ENCODE data around the gene THY1. TPM values are rescaled to one million over a fixed set of nuclear protein-coding genes. Genes with fewer than 3 reads are reported as not detected.

The THY1 gene
- polyA plus RNA-seq, 1 donor from 2014 or later = 98.3 TPM

DNA sequence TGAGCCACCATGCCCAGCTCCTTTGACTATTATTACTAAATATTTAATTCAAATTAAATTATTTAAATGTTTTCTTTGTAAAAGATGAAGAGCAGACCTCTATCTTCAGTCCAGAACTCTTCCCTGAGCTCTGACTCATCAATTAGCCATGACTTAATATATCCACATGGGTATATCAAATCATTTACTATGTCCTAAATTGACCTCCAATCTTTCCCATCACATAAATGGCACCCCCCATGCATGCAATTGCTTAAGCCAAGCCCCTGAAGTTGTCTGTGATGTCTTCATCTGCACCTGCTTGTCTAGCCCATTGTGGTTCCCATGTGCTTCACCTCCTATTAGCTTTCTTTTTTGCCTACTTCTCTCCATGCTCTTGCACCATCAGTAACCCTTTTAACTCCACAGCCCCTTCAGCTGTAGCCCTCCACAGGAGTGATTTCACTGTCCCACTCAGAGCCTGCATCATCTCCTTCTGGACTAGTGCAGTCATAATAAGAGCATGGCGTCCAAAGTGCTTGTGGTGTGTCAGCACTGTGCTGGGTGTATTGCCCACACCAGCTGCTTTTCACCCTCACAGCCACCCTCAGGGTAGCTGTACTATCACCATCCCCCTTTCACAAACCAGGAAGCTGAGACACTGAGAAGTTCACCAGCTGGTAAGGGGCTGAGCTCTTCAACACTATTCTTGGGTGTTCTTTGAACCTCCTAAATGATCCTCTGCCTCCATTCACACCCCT, 11.8 kb upstream of the THY1 start:
- Histone ChIP-seq H3K9me2 (ENCODE audit: insufficient read depth, low read length) (no peaks in the 10 kb centered on the region), H3K36me3 (ENCODE audit: insufficient read depth, low read length) (no peaks in the 10 kb centered on the region), H2AFZ (ENCODE audit: low read depth, low read length) (no peak overlapping the region), H3K79me2 (replicated peaks; ENCODE audit: insufficient read depth, low read length) (no peaks in the 10 kb centered on the region), H3K4me2 (ENCODE audit: low read length) (no peak overlapping the region), H3K9me3 (ENCODE audit: low read length) (no peaks in the 10 kb centered on the region), H4K20me1 (ENCODE audit: insufficient read depth) (no peaks in the 10 kb centered on the region), H3K4me3 (ENCODE audit: low read length) (no peak overlapping the region), H3K9ac (ENCODE audit: low read length) (no peak overlapping the region), H3F3A (ENCODE audit: insufficient read depth, low read length, poor library complexity, severe bottlenecking) (no peaks in the 10 kb centered on the region), H3K27ac (ENCODE audit: low read length) (no peak overlapping the region), H3K27me3 (ENCODE audit: insufficient read depth, low read depth, low read length) (no peaks in the 10 kb centered on the region)
- TF ChIP-seq, protein P1, sequence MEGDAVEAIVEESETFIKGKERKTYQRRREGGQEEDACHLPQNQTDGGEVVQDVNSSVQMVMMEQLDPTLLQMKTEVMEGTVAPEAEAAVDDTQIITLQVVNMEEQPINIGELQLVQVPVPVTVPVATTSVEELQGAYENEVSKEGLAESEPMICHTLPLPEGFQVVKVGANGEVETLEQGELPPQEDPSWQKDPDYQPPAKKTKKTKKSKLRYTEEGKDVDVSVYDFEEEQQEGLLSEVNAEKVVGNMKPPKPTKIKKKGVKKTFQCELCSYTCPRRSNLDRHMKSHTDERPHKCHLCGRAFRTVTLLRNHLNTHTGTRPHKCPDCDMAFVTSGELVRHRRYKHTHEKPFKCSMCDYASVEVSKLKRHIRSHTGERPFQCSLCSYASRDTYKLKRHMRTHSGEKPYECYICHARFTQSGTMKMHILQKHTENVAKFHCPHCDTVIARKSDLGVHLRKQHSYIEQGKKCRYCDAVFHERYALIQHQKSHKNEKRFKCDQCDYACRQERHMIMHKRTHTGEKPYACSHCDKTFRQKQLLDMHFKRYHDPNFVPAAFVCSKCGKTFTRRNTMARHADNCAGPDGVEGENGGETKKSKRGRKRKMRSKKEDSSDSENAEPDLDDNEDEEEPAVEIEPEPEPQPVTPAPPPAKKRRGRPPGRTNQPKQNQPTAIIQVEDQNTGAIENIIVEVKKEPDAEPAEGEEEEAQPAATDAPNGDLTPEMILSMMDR (IDR thresholded peaks at IDR 0.05; ENCODE audit: poor library complexity, severe bottlenecking) = no peak
- TF ChIP-seq RAD21 (conservative IDR thresholded peaks at IDR 0.05) (no peak), TAF1 (IDR thresholded peaks at IDR 0.05; ENCODE audit: low read depth) (no peak), SMC3 (conservative IDR thresholded peaks at IDR 0.05; ENCODE audit: poor library complexity) (no peak), MXI1 (conservative IDR thresholded peaks at IDR 0.05; ENCODE audit: poor library complexity, severe bottlenecking) (no peak), EZH2 (IDR thresholded peaks at IDR 0.05; ENCODE audit: borderline replicate concordance, insufficient read depth, low read length, poor library complexity, severe bottlenecking) (no peak), POLR2AphosphoS5 (IDR thresholded peaks at IDR 0.05) (no peak), EP300 (conservative IDR thresholded peaks at IDR 0.05; ENCODE audit: poor library complexity, severe bottlenecking) (no peak), REST (IDR thresholded peaks at IDR 0.05; ENCODE audit: borderline replicate concordance) (no peak)

GRCh38 chr11:119433358-119433725, 10.4 kb upstream of the THY1 start:
- Histone ChIP-seq H4K20me1 (ENCODE audit: insufficient read depth) (no peaks in the 10 kb centered on the region), H3K27me3 (ENCODE audit: insufficient read depth, low read depth, low read length) (no peaks in the 10 kb centered on the region), H3K4me3 (ENCODE audit: low read length) (no peak overlapping the region), H3K27ac (ENCODE audit: low read length) (no peak overlapping the region), H3F3A (ENCODE audit: insufficient read depth, low read length, poor library complexity, severe bottlenecking) (no peaks in the 10 kb centered on the region), H2AFZ (ENCODE audit: low read depth, low read length) (no peak overlapping the region), H3K79me2 (replicated peaks; ENCODE audit: insufficient read depth, low read length) (no peaks in the 10 kb centered on the region), H3K9ac (ENCODE audit: low read length) (no peak overlapping the region), H3K36me3 (ENCODE audit: insufficient read depth, low read length) (no peaks in the 10 kb centered on the region), H3K9me3 (ENCODE audit: low read length) (no peaks in the 10 kb centered on the region), H3K9me2 (ENCODE audit: insufficient read depth, low read length) (no peaks in the 10 kb centered on the region), H3K4me2 (ENCODE audit: low read length) (no peak overlapping the region)
- TF ChIP-seq, protein P1 (IDR thresholded peaks at IDR 0.05; ENCODE audit: poor library complexity, severe bottlenecking) = no peak
- TF ChIP-seq REST (IDR thresholded peaks at IDR 0.05; ENCODE audit: borderline replicate concordance) (no peak), SMC3 (conservative IDR thresholded peaks at IDR 0.05; ENCODE audit: poor library complexity) (no peak), RAD21 (conservative IDR thresholded peaks at IDR 0.05) (no peak), EZH2 (IDR thresholded peaks at IDR 0.05; ENCODE audit: borderline replicate concordance, insufficient read depth, low read length, poor library complexity, severe bottlenecking) (no peak), EP300 (conservative IDR thresholded peaks at IDR 0.05; ENCODE audit: poor library complexity, severe bottlenecking) (no peak), POLR2AphosphoS5 (IDR thresholded peaks at IDR 0.05) (no peak), MXI1 (conservative IDR thresholded peaks at IDR 0.05; ENCODE audit: poor library complexity, severe bottlenecking) (no peak), TAF1 (IDR thresholded peaks at IDR 0.05; ENCODE audit: low read depth) (no peak)
